CD4-positive, alpha-beta memory T cell (primary cell): ENCODE data around the gene RPS6KB2. TPM values are rescaled to one million over a fixed set of nuclear protein-coding genes. Genes with fewer than 3 reads are reported as not detected.

Experiments used
- CTCF ChIA-PET: fragments of 350-600 bp; sonication (Branson Sonifier 250); formaldehyde crosslinking; loops from one replicate; lab custom pipeline; 2021; ENCODE audit warnings: inconsistent platforms; ENCODE audit not compliant: partially characterized antibody; lab: Charles Lee
- POLR2A ChIA-PET: fragments of 350-600 bp; sonication (Branson Sonifier 250); formaldehyde crosslinking; loops from one replicate; lab custom pipeline; 2021; ENCODE audit not compliant: partially characterized antibody; lab: Charles Lee
- DNase-seq, 5 donors: peaks; one replicate each; pipeline versions ENCODE4 v3.0.0 to v3.0.0-alpha.2; 2020 to 2022; ENCODE audit warnings: mixed read lengths in 1 of 5
- H3K27ac ChIP-seq: one replicate; pipeline ENCODE4 v1.7.0; 2013; ENCODE audit warnings: low read depth, low read length
- H3K27me3 ChIP-seq: 2 replicates; pipeline ENCODE4 v1.7.0; 2013; ENCODE audit warnings: mild to moderate bottlenecking, low read length, moderate library complexity; ENCODE audit not compliant: insufficient read depth
- H3K36me3 ChIP-seq: 2 replicates; pipeline ENCODE4 v1.7.0; 2013; ENCODE audit warnings: mild to moderate bottlenecking, low read length, moderate library complexity; ENCODE audit not compliant: insufficient read depth
- H3K4me1 ChIP-seq: 2 replicates; pipeline ENCODE4 v1.7.0; 2013; ENCODE audit warnings: mild to moderate bottlenecking, low read length, moderate library complexity; ENCODE audit not compliant: insufficient read depth
- H3K4me3 ChIP-seq, 2 donors: one replicate each; pipeline ENCODE4 v1.7.0; 2013; ENCODE audit warnings: low read length in 2 of 2, mild to moderate bottlenecking in 1 of 2
- H3K9me3 ChIP-seq, 2 donors: one replicate each; pipeline ENCODE4 v1.7.0; 2013; ENCODE audit warnings: low read length in 2 of 2, control low read depth in 1 of 2; ENCODE audit not compliant: control insufficient read depth in 1 of 2
- H3K27ac Mint-ChIP-seq, 7 donors: one replicate each; pipeline ENCODE4 v1.8.0; 2020 to 2021; ENCODE audit warnings: mixed read lengths in 7 of 7, mild to moderate bottlenecking in 6 of 7, inconsistent platforms in 3 of 7, moderate library complexity in 3 of 7
- H3K27me3 Mint-ChIP-seq, 2 donors: one replicate each; pipeline ENCODE4 v1.8.0; 2020 to 2021; ENCODE audit warnings: mixed read lengths in 2 of 2
- H3K36me3 Mint-ChIP-seq, 2 donors: one replicate each; pipeline ENCODE4 v1.8.0; 2020 to 2021; ENCODE audit warnings: mixed read lengths in 2 of 2, inconsistent platforms in 1 of 2, mild to moderate bottlenecking in 1 of 2
- H3K4me1 Mint-ChIP-seq, 4 donors: one replicate each; pipeline ENCODE4 v1.8.0; 2020 to 2021; ENCODE audit warnings: mixed read lengths in 4 of 4, mild to moderate bottlenecking in 1 of 4
- H3K4me3 Mint-ChIP-seq, 8 donors: one replicate each; pipeline ENCODE4 v1.8.0; 2020 to 2021; ENCODE audit warnings: mixed read lengths in 8 of 8, mild to moderate bottlenecking in 7 of 8, moderate library complexity in 6 of 8, inconsistent platforms in 3 of 8
- H3K9me3 Mint-ChIP-seq, 8 donors: one replicate each; pipeline ENCODE4 v1.8.0; 2020 to 2021; ENCODE audit warnings: mixed read lengths in 8 of 8, mild to moderate bottlenecking in 5 of 8, inconsistent platforms in 3 of 8, moderate library complexity in 1 of 8
- intact Hi-C: fragments of 100-400 bp; cut with micrococcal nuclease; formaldehyde crosslinking; loops from one replicate; pipeline ENCODE4 v1.15.1; 2023
- polyA plus RNA-seq, 2 donors: library from polyadenylated mRNA; unstranded; fragments of 300-500 nt; fragmentation: Illumina TruSeq; gene quantifications; one replicate each; pipeline ENCODE4 v1.2.3, GENCODE V29; 2021
- total RNA-seq, 2 experiments: library from RNA; stranded (reverse); gene quantifications; one replicate each; pipeline ENCODE4 v1.2.3, GENCODE V29; 2021

The RPS6KB2 gene
- total and polyA plus RNA-seq, 4 experiments from 2014 or later, result 55.2 to 79.9 (median 68.2) TPM

- Mint-ChIP-seq H3K36me3 (no peaks in the 10 kb centered on the region), H3K4me1 (peaks cover 29 to 65% (median 48%) of the 10 kb centered on the region in 4 donors), H3K27me3 (no peaks in the 10 kb centered on the region), H3K9me3 (no peaks in the 10 kb centered on the region), H3K4me3 (peak overlapping the region; percentile 48 to 88 (median 86)), H3K27ac (peak overlapping the region; percentile 52 to 92 (median 87))
- H3K36me3 ChIP-seq, result no peaks in the 10 kb centered on the region
- peak overlapping the region in 1 of 2 donors; percentile 24 for H3K4me3 ChIP-seq
- DNase-seq, result no peak
- H3K4me1 ChIP-seq, result peaks cover 63% of the 10 kb centered on the region
- H3K9me3 ChIP-seq, result no peaks in the 10 kb centered on the region
- no peaks in the 10 kb centered on the region for H3K27me3 ChIP-seq
- CTCF ChIA-PET, result interaction anchor here (1.3 to 6.4 kb wide), 6 partner anchors 10 to 49 kb away, joined by 3 to 63 read pairs (median 6); partner anchors contain the start of genes PPP1CA, TBC1D10C and TMEM134
- intact Hi-C loops, result no loop called here
- H3K27ac ChIP-seq, result peak overlapping the region; percentile 32
- POLR2A ChIA-PET, result interaction anchor here (0.6 to 31.8 kb wide), 19 partner anchors 8 to 86 kb away, joined by 3 to 2262 read pairs (median 10); partner anchors contain the start of genes AIP, CORO1B, PITPNM1 and POLD4
Observed at GRCh38 chr11:67419325-67420049, 8.8 kb upstream of the RPS6KB2 start.

- peak overlapping the region; percentile 66 for H3K27ac ChIP-seq
- peak overlapping the region; percentile 82 to 88 (median 86) for H3K4me3 Mint-ChIP-seq
- H3K36me3 Mint-ChIP-seq, result no peaks in the 10 kb centered on the region
- intact Hi-C loops, result no loop called here
- peaks cover 56% of the 10 kb centered on the region for H3K4me1 ChIP-seq
- no peaks in the 10 kb centered on the region for H3K36me3 ChIP-seq
- no peaks in the 10 kb centered on the region for H3K27me3 Mint-ChIP-seq
- H3K4me1 Mint-ChIP-seq, result peaks cover 29 to 65% (median 48%) of the 10 kb centered on the region in 4 donors
- H3K9me3 Mint-ChIP-seq, result no peaks in the 10 kb centered on the region
- peak overlapping the region in 1 of 2 donors; percentile 69 for H3K4me3 ChIP-seq
- CTCF ChIA-PET, result interaction anchor here (1.3 to 6.4 kb wide), 4 partner anchors 13 to 48 kb away, joined by 3 to 63 read pairs (median 6); partner anchors contain the start of genes PPP1CA, TBC1D10C and TMEM134
- POLR2A ChIA-PET, result interaction anchor here (0.5 to 31.8 kb wide), 17 partner anchors 8 to 85 kb away, joined by 3 to 2262 read pairs (median 6); partner anchors contain the start of genes AIP, CORO1B, PITPNM1 and POLD4
- no peaks in the 10 kb centered on the region for H3K9me3 ChIP-seq
- DNase-seq, result no peak
- H3K27ac Mint-ChIP-seq, result peak overlapping the region; percentile 52 to 92 (median 88)
- H3K27me3 ChIP-seq, result no peaks in the 10 kb centered on the region
Observed at GRCh38 chr11:67420147-67420645, 8.1 kb upstream of the RPS6KB2 start.

GRCh38 chr11:67420646-67421429, 7.5 kb upstream of the RPS6KB2 start:
- Mint-ChIP-seq H3K4me3 (peak overlapping the region; percentile 67 to 87 (median 80)), H3K27me3 (no peaks in the 10 kb centered on the region), H3K27ac (peak overlapping the region; percentile 64 to 94 (median 92)), H3K36me3 (no peaks in the 10 kb centered on the region), H3K9me3 (no peaks in the 10 kb centered on the region), H3K4me1 (peaks cover 29 to 63% (median 46%) of the 10 kb centered on the region in 4 donors)
- H3K36me3 ChIP-seq, result no peaks in the 10 kb centered on the region
- no peaks in the 10 kb centered on the region for H3K27me3 ChIP-seq
- peak; percentile 96 to 99 (median 97) for DNase-seq
- H3K27ac ChIP-seq, result peak overlapping the region; percentile 66
- no peaks in the 10 kb centered on the region for H3K9me3 ChIP-seq
- CTCF ChIA-PET, result interaction anchor here (1.3 to 6.4 kb wide), 4 partner anchors 14 to 48 kb away, joined by 3 to 63 read pairs (median 6); partner anchors contain the start of genes PPP1CA, TBC1D10C and TMEM134
- intact Hi-C loops, result loop anchor here (1.0 kb wide), 2 partner anchors 16 to 18 kb away; partner anchors contain the start of gene PTPRCAP
- peak overlapping the region in 1 of 2 donors; percentile 69 for H3K4me3 ChIP-seq
- POLR2A ChIA-PET, result interaction anchor here (0.5 to 31.8 kb wide), 18 partner anchors 9 to 144 kb away, joined by 3 to 2262 read pairs (median 6); partner anchors contain the start of genes AIP, CORO1B, PITPNM1 and POLD4
- peaks cover 53% of the 10 kb centered on the region for H3K4me1 ChIP-seq

GRCh38 chr11:67421430-67422031, 6.8 kb upstream of the RPS6KB2 start:
- intact Hi-C loops, result loop anchor here (1.0 kb wide), 2 partner anchors 16 to 18 kb away; partner anchors contain the start of gene PTPRCAP
- Histone ChIP-seq H3K36me3 (no peaks in the 10 kb centered on the region), H3K4me1 (peaks cover 46% of the 10 kb centered on the region), H3K9me3 (no peaks in the 10 kb centered on the region), H3K27me3 (no peaks in the 10 kb centered on the region), H3K4me3 (peak overlapping the region in 1 of 2 donors; percentile 20), H3K27ac (peak overlapping the region; percentile 66)
- POLR2A ChIA-PET, result interaction anchor here (1.0 to 31.8 kb wide), 13 partner anchors 3 to 144 kb away, joined by 3 to 2262 read pairs (median 16); partner anchors contain the start of genes AIP, CARNS1, CORO1B and PITPNM1
- CTCF ChIA-PET, result interaction anchor here (2.8 to 6.4 kb wide), 2 partner anchors 18 to 47 kb away, joined by 8 to 63 read pairs; partner anchors contain the start of genes PPP1CA, TBC1D10C and TMEM134
- Mint-ChIP-seq H3K27me3 (no peaks in the 10 kb centered on the region), H3K36me3 (no peaks in the 10 kb centered on the region), H3K27ac (peak overlapping the region; percentile 64 to 94 (median 92)), H3K9me3 (no peaks in the 10 kb centered on the region), H3K4me3 (peak overlapping the region; percentile 67 to 85 (median 73)), H3K4me1 (peaks cover 24 to 56% (median 40%) of the 10 kb centered on the region in 4 donors)
- DNase-seq, result no peak

GRCh38 chr11:67422891-67423290, 5.4 kb upstream of the RPS6KB2 start:
- ChIA-PET CTCF (no interaction called here), POLR2A (interaction anchor here (0.6 to 31.8 kb wide), 6 partner anchors 4 to 70 kb away, joined by 3 to 2262 read pairs (median 354); partner anchors contain the start of genes CARNS1, POLD4, PPP1CA and PTPRCAP)
- no peak for DNase-seq
- intact Hi-C loops, result no loop called here
- Mint-ChIP-seq H3K27me3 (no peaks in the 10 kb centered on the region), H3K4me3 (peak overlapping the region in 3 of 8 donors; percentile 18 to 70 (median 27)), H3K4me1 (peaks cover 17 to 51% (median 36%) of the 10 kb centered on the region in 4 donors), H3K27ac (peak overlapping the region in 3 of 7 donors; percentile 29 to 64 (median 59)), H3K9me3 (no peaks in the 10 kb centered on the region), H3K36me3 (no peaks in the 10 kb centered on the region)
- Histone ChIP-seq H3K27me3 (no peaks in the 10 kb centered on the region), H3K27ac (no peak overlapping the region), H3K4me3 (no peak overlapping the region), H3K36me3 (no peaks in the 10 kb centered on the region), H3K4me1 (peaks cover 40% of the 10 kb centered on the region), H3K9me3 (no peaks in the 10 kb centered on the region)

- intact Hi-C loops, result no loop called here
- Mint-ChIP-seq H3K27me3 (no peaks in the 10 kb centered on the region), H3K4me3 (no peak overlapping the region), H3K4me1 (peaks cover 13 to 50% (median 34%) of the 10 kb centered on the region in 4 donors), H3K36me3 (peaks cover 0 to 5% of the 10 kb centered on the region in 2 donors), H3K27ac (peak overlapping the region in 2 of 7 donors; percentile 61 to 64), H3K9me3 (no peaks in the 10 kb centered on the region)
- Histone ChIP-seq H3K4me3 (no peak overlapping the region), H3K4me1 (peaks cover 36% of the 10 kb centered on the region), H3K9me3 (no peaks in the 10 kb centered on the region), H3K36me3 (no peaks in the 10 kb centered on the region), H3K27me3 (no peaks in the 10 kb centered on the region), H3K27ac (no peak overlapping the region)
- CTCF ChIA-PET, result interaction anchor here (1.2 kb wide), 1 partner anchor 42 kb away, joined by 3 read pairs; no protein-coding TSS in a partner anchor
- DNase-seq, result no peak
- POLR2A ChIA-PET, result interaction anchor here (0.6 to 31.8 kb wide), 5 partner anchors 5 to 50 kb away, joined by 3 to 2262 read pairs (median 704); partner anchors contain the start of genes CARNS1, PPP1CA, PTPRCAP and RAD9A
Observed at GRCh38 chr11:67423466-67423865, 4.8 kb upstream of the RPS6KB2 start.
